ENCODE measurements around the gene INPP1. TPM values are rescaled to one million over a fixed set of nuclear protein-coding genes. Genes with fewer than 3 reads are reported as not detected.

The INPP1 gene
- total and polyA plus RNA-seq, 2 of the 8 experiments (the other 6 are each of a cell fraction or from before 2014, with no cell fraction given): 0.88 to 3.0 TPM

- TF ChIP-seq GTF2F1 (IDR thresholded peaks at IDR 0.05; ENCODE audit: borderline replicate concordance, low read depth, low read length): no peak
Observed at GRCh38 chr2:190354003-190354690, 10.8 kb downstream of the INPP1 start (continued).

All from H1 (cell line).